GM12872 (cell line): ENCODE measurements around the gene VPS13C.

Source experiments
- TF ChIP-seq, protein P1 (sequence below): IDR thresholded peaks from 3 replicates; pipeline ENCODE4 v1.5.1; 2011; ENCODE audit warnings: low read depth, mild to moderate bottlenecking, low read length, moderate library complexity; ENCODE audit not compliant: insufficient read depth

The VPS13C gene

DNA sequence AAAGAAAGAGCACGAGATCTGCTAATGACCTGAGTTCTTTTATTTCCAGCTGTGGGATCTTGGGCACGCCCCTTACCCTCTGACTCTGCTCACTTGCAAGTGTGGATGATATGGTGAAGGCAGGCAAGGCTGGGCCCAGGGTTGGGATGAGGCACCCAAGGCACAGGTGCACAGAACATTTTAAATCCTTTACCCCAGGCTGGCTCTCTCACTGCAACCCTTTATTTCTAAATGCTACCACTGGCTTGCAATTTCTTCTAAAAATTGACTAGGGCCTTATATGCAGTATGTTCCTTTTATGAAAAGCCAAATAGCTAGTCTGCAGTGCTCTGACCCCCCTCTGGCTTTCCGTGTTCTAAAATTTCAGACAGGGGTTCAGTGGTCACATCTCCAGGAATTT, 237.7 kb downstream of the VPS13C start:
- TF ChIP-seq, protein P1, sequence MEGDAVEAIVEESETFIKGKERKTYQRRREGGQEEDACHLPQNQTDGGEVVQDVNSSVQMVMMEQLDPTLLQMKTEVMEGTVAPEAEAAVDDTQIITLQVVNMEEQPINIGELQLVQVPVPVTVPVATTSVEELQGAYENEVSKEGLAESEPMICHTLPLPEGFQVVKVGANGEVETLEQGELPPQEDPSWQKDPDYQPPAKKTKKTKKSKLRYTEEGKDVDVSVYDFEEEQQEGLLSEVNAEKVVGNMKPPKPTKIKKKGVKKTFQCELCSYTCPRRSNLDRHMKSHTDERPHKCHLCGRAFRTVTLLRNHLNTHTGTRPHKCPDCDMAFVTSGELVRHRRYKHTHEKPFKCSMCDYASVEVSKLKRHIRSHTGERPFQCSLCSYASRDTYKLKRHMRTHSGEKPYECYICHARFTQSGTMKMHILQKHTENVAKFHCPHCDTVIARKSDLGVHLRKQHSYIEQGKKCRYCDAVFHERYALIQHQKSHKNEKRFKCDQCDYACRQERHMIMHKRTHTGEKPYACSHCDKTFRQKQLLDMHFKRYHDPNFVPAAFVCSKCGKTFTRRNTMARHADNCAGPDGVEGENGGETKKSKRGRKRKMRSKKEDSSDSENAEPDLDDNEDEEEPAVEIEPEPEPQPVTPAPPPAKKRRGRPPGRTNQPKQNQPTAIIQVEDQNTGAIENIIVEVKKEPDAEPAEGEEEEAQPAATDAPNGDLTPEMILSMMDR = no peak

DNA sequence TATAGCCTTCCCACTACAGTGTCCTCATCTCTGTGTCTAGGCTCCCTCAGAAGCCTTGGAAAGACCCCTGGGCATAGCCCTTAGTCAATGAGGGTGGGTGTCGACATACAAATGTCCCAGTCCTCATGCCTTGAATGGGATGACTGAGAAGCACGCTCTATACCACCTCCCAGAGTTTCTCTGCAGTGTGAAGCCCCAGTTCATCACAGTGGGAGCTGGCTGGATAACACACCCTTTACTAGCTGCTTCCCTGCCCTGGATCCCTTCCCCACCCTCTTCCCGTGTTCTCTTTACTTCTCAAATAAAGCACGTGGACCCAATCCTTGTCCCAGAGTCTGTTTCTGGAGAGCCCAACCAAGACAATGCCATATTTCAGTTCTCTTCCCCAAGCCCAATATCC, 239.3 kb downstream of the VPS13C start:
- TF ChIP-seq, protein P1 = no peak

DNA sequence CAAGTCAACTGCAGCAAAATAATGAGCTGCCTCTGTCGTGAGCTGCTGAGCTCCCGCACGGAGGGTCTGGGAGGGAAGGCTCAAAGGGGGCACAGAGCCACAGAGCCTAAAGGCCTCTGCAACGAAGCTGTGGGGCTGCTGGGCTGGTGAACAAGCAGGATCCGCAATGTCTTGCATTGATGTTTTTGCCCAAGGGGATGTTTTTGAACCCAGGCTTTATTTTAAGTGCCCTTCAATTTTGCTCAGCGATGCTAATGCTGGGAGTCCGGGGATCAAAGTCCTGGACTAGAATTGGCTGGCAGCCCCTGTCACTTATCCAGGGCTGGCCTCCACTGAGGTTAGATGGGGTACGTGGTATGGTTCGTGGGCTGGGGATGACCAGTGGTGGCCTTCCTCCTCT, 240.0 kb downstream of the VPS13C start:
- TF ChIP-seq, protein P1 = no peak

DNA sequence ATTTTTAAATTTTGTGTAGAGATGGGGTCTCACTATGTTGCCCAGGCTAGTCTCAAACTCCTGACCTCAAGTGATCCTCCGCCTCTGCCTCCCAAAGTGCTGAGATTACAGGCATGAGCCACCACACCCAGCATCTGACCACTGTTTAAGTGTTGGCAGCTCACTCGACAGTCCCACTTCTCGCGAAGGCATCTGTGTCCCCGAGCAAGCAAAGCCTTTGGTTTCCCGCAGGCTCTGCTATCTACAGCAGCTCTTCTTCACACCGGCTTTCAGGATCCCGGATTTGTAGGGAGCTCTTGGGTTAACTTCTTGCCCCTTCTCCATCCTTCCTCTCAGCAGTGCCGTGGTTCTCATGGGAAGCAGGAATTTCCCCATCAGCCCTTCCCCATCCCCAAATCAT, 240.9 kb downstream of the VPS13C start:
- TF ChIP-seq, protein P1 = no peak

DNA sequence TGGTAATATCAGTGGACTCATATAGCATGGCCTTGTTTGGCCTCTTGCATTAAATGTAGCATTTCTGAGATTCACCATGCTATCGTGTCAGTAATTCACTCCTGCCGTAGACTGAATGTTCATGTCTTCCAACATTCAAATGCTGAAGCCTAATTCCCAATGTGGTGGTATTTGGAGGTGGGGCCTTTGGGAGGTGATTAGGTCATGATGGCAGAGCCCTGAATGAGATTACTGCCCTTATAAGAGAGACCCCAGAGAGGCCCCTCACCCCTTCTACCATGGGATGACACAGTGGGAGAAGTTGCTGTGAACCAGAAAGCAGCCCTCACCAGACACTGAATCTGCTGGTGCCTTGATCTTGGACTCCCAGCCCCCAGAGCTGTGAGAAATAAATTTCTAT, 241.4 kb downstream of the VPS13C start:
- TF ChIP-seq, protein P1 = no peak

DNA sequence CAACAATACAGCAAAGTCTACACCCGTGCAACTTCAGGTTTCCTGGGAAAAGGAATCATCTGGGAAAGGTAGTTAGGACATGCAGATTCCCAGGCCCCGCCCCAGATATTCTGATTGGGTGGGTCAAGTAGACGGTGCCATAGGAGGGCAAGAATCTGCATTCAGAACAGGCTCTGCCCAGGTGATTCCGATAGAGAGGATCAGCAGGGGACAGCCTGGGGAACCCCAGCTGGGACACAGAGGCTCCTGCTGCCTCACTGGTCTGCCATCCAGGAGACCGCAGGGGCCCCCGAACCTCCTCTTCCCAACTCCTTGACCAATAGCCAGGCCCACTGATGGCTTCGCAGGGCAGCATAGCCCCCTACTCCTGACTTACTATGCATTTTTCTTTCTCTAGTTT, 243.4 kb downstream of the VPS13C start:
- TF ChIP-seq, protein P1 = no peak

DNA sequence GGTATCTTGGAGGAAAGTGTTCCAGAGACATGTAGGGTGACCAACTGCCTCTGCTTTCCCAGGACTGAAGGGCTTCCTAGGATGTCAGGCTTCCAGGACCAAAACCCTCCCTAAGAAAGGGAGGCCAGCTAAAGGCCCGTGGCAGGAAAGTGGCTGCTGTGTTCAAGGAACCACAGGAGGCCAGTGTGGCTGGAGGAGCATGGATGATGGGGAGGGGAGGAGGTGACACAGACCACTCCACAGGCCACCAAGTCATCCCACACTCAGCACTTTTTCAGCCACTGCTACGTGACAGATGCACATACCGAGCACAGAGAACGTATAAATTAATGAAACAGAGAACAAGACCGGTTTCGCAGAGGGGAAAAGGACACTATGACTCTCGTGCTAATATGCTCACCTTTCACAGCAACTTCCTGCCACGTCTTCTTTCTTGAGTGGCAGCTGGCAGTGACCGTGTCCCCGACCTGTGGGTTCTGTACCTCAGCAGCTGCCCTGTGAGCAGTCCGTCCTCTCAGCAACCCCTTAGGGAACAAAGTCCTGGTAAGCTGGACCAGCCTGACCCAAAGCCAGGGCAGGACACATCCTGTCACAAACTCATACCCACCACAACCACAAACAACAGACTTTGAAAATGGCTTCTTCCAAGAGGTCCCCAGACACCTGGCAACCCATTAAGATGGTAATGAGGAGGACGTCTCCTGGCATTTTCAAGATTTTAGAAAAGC, 244.7 kb downstream of the VPS13C start:
- TF ChIP-seq, protein P1 = no peak
